ENCODE results near the gene SMYD5.

SMYD5 gene

DNA sequence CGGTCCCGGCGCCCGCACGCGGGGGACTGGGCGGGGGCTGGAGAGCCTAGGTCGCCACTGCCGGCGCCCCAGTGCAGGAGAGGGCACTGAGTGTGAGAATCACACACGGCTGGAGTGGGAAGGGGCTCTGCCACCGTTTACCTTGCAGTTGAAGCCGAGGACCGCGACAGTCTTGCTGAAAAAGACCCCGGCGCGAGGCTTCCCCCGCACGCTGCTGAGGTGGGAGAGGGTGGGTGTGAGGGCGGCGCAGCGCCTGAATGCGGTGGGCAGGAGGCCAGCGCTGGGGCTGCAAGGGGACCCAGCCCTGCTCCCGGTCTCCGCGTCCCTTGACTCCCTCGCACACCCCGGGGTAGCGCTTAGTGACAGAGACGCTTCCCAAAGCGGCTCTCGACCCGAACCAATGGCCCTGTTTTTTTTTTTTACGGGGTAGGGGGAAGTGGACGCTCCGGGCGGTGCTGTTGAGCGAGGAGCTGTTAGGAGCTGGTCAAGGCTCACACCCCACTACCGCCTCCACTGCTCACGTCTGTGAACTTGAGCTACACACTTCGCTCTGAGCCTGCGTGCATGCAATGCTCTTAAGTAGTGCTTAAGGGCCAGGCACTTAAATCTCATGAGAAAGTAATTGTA, 10.9 kb upstream of the SMYD5 start:
- no peak for DNase-seq (ENCODE audit: low read depth in 1 of 2, low spot score in 1 of 2)

DNA sequence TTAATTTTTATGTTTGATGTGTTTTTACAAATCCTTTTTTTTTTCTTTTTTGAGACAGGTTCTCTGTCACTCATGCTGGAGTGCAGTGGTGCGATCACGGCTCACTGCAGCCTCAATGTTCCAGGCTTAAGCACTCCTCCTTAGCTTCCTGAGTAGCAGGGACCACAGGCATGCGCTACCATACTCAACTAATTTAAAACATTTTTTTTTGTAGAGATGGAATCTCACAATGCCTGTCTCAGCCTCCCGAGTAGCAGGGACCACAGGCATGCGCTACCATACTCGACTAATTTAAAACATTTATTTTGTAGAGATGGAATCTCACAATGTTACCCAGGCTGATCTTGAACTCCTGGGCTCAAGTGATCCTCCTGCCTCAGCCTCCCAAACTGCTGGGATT, 8.4 kb upstream of the SMYD5 start:
- DNase-seq (ENCODE audit: low read depth in 1 of 2, low spot score in 1 of 2) = no peak

DNA sequence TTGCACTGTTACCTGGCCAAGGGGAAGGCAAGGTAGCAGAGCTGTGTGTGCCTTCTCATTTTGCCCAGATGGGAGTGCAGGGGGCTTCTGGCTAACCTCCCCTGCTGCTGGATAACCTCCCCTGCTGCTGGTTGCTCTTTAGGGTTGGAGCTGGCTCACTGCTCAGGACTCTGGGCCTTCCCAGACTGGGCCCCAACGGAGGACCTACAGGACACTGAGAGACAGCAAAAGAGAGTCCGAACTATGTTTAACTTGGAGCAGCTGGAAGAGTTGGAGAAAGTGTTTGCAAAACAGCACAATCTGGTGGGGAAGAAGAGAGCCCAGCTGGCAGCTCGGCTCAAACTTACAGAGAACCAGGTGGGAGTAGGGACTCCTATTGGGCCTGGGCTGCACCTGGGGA, 5.8 kb upstream of the SMYD5 start:
- DNase-seq (ENCODE audit: low read depth in 1 of 2, low spot score in 1 of 2) = no peak

DNA sequence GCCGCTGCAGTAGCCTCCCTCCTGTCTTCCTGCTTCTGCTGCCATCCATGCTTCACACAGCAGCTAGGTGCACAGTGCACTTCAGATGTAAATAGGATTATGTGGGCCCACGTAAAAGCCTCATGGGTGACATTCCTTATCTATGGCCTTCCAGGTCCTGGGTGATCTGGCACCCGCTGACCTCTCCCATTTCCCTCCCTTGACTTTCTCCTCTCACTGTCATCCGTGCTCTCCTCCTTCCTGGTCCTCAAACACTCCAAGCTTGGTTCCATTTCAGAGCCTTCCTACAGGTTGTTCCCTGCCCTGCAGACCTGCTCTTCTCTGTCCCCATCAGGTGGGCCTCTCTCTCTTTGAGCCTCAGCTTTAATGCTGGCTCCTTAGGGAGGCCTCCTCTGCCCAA, 4.0 kb upstream of the SMYD5 start:
- no peak for DNase-seq (ENCODE audit: low read depth in 1 of 2, low spot score in 1 of 2)

DNA sequence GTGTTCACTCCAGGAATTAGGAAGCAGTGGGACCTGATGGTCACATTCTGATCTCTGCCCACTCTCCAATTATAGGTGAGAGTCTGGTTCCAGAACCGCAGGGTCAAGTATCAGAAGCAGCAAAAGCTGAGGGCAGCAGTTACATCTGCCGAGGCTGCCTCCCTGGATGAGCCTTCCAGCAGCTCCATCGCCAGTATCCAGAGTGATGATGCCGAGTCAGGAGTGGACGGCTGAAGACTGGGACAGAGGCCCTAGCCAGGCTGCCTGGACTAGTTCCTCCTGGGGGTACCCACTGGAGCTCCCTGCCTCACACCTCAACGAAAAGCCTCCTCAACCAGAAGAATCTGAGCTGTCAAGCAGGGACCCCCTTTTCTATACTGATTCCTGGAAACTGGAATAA, 3.3 kb upstream of the SMYD5 start:
- DNase-seq (ENCODE audit: low read depth in 1 of 2, low spot score in 1 of 2) = no peak

DNA sequence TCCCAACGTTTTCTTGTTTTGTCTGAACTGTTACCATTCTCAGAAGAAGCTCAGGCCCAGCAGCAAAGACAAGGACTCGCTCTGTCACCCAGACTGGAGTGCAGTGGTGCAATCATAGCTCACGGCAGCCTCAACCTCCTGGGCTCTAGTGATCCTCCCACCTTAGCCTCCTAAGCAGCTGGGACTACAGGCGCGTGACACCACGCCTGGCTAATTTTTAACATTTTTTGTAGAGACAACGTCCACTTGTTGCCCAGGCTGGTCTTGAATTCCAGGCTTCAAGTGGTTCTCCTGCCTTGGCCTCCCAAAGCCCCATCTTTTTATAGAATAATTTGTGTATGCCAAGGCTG, 2.0 kb upstream of the SMYD5 start:
- DNase-seq (ENCODE audit: low read depth in 1 of 2, low spot score in 1 of 2) = no peak

DNA sequence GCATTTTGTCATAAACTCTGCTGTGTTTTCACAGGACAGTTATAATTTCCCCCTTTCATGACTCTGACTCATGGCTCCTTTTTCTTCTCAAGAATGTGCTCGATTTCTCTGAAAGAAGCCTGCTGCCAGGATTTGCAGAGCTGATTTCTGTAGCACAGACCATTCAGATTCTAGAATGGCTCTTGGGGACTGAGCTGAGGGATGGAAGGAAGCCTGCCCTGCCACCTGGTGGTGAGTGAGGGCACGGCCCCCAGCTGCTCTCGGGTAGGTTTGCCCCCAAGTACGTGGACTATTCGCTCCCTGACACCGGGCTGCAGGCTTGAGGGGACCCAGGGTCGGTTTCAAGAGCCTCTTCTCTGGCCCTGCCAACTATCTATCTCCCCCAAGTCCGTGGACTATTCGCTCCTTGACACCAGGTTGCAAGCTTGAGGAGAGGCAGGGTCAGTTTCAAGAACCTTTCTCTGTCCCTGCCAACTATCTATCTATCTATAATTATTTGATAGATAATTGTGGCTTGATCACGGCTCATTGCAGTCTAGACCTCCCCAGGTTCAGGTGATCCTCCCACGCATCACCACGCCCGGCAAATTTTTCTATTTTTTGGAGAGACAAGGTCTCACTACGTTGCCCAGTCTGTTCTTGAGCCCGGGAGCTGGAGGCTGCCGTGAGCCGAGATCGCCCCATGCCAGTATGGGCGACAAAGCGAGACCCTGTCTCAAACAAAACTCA, 1.4 kb upstream of the SMYD5 start:
- DNase-seq (ENCODE audit: low read depth in 1 of 2, low spot score in 1 of 2) = peak; percentile 50 to 66

DNA sequence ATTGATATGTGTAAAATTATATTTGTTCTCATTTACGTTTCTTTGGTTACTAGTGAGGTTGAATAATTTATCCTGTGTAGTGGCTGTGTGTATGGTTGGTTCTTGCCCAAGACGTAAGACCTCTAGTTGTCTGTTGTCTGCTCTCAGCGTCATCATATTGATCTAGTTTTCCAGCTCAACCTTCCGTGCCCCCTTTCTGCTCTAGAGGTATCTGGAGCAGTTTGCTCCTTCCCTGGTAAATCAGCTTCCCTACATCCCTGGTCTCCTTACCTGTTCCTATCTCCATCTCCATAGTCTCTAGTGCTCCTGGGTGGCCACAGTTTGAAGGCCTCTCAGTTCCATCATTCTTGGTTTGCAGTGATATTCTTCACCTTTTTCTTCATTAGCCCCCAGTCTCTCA, 1.2 kb downstream of the SMYD5 start:
- DNase-seq (ENCODE audit: low read depth in 1 of 2, low spot score in 1 of 2) = no peak

DNA sequence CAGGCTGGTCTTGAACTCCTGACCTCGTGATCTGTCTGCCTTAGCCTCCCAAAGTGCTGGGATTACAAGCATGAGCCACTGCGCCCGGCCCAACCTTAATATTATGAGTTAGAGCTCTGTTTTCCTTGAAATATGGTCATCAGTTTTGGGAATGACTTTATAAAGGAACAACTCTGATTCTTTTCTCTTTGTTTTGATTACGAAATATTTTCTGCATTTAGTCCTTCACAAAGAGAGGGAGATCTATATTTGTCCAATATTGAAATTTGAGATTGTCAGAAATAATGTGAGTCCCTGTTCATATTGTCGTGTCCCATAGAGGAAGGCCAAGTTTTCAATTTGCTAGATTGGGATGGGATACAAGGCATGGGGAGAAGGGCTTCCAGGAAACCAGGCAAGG, 3.1 kb downstream of the SMYD5 start:
- DNase-seq (ENCODE audit: low read depth in 1 of 2, low spot score in 1 of 2) = no peak

DNA sequence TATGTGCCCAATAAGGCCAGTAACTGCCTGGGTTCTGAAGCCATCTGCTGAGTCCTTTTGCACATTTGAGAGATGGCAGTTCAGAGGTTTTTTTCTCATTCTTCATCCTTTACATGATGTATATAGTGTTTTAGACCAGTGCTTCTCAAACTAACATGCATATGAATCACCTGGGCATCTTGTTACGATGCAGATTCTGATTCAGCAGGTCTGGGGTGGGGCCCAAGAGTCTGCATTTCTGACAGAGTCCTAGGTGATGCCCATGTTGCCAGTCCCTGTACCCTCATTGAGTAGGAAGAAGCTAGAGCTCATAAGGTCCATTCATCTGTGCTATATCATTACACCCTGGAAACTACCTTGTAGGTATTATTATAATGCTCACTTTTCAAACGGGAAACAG, 3.8 kb downstream of the SMYD5 start:
- no peak for DNase-seq (ENCODE audit: low read depth in 1 of 2, low spot score in 1 of 2)

DNA sequence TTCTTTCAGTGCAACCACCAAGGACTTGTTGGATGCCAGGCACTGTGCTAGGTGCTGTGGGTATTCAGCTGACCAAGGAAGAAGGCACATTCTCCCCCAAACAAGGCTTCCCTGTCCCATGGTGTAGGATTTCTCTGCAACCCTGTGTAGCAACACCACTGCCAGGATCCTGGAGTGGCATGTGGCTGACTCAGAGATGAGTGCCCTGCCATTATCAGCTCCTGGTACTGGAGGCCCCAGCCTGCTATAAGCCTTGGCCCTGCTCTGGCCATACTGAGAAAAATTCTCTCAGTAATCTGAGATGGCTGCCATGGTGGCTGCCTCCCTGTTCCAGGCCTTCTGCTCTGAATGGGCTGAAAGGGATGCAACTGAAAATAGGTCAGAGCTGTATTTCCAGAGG, 4.3 kb downstream of the SMYD5 start:
- DNase-seq (ENCODE audit: low read depth in 1 of 2, low spot score in 1 of 2) = no peak

DNA sequence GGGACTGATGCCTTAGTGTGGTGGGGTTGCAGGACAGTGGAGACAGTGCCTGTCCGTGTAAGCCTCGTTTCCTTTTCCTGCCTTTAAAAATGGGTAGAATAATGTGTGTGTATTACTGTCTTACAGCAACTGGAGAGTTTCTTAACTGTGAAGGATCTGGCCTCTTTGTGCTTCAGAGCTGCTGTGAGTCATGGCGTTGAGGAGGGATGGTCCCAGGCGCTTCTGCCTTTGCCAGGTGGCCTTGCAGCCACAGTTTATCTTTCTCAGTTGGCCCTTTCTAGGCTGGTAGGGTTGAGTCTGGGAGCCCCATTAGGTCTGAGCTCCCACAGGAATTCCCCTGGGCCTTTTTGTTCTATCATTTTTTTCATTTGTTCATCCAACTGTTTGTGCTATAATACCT, 9.8 kb downstream of the SMYD5 start:
- DNase-seq (ENCODE audit: low read depth in 1 of 2, low spot score in 1 of 2) = no peak

DNA sequence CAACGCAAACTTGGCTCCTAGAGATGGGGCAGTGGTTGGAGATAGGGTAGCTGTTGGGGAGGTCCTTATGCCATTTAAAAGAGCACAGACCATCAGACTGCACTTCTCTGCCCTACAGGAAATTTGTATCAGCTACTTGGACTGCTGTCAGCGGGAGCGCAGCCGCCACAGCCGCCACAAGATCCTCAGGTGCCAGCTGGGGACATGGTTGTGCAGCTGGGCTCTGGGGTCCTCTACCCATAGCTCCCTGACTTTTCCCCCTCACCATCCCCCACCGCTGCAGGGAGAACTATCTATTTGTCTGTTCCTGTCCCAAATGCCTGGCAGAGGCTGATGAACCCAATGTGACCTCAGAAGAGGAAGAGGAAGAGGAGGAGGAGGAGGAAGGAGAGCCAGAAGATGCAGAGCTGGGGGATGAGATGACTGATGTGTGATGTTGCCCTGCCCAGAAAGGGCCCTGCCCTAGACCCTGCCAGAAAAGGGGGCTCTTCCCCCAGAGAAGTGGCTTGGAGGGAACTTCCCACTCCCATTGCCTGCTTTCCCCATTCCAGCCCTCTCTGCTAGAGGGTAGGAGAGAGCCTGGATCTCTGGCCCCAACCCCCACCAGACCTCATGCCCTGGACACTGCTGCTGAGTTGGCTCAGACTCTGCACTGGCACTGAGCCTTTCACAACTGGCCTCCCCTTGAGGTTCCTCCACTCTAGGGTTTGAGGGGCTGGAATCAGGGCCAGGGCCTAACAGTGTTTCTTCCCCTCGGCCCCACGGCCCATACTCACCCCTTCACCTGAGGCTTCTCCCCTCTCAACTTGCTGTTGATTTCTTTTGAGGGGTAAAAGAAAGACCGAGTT, 11.7 kb downstream of the SMYD5 start:
- DNase-seq (ENCODE audit: low read depth in 1 of 2, low spot score in 1 of 2) = no peak

DNA sequence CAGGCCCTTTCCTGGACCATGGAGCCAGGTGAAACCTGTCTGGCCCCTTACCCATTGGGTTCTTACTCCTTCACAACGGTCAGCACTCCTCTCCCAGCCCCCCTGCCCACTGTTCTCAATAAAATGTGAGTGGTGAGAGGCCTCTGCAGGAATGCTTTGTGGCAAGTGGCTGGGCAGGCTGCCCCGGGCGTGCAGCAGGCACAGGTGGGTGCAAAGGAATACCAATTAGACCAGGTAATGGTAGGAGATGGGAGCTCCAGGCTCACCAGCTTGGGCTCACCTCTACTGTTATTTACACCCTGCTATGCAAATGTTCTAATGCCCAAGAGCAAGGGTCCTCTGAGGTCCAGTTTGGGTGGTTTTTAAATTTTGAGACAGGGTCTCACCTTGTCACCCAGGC, 13.0 kb downstream of the SMYD5 start:
- DNase-seq (ENCODE audit: low read depth in 1 of 2, low spot score in 1 of 2) = no peak

DNA sequence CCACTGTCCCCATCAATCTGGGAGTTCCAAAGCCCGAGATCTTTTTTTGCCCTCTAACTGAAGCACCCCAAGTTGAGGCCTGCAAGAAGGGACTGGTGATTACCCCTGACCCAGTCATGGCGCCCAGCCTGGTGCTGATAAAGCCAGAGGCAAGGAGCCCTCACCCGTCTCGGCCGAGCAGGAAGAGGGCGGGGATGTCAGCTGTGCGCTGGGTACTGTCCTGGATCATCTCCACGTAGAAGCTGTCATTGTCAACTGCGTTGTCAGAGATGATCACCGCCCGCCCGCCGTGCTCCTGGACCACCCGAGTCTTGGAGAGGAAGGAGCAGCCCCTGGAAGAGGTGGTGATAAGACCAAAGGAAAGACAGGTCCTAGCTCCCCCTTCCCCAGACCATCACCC, 14.6 kb downstream of the SMYD5 start:
- no peak for DNase-seq (ENCODE audit: low read depth in 1 of 2, low spot score in 1 of 2)

DNA sequence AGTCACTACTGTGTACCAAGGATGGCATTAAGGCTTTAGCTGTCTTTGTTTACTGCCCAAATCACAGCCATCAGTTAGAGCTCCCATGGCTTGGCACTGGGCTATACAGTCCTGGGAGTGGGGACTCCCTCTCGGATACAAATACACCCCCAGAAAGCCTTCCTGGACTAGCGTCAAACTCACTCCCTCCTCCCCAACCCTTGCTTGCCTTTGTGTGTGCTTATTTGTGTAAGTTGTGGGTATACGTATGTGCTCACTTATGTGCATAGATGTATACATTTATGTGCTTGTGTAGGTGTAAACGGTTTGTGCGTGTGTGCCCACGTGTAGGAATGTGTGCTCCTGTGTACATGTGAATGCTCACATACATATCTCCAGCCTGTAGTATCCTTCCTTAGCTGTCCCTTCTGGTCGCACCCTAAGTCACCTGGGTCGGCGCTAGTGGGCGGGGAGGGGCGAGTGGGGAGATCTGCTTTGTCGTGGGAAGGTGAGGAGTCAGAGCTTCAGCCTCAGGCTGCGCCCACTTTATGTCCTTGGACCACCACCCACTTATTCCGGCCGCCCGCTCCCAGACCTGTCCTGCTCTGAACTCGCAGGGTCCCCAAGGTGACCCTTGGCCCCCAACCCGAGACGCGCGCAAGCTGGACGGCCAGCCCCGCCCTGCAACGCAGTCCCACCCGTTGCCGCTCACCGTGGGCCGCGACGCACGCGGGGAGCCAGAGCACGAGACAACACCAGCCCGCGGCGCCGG, 18.5 kb downstream of the SMYD5 start:
- no peak for DNase-seq (ENCODE audit: low read depth in 1 of 2, low spot score in 1 of 2)

DNA sequence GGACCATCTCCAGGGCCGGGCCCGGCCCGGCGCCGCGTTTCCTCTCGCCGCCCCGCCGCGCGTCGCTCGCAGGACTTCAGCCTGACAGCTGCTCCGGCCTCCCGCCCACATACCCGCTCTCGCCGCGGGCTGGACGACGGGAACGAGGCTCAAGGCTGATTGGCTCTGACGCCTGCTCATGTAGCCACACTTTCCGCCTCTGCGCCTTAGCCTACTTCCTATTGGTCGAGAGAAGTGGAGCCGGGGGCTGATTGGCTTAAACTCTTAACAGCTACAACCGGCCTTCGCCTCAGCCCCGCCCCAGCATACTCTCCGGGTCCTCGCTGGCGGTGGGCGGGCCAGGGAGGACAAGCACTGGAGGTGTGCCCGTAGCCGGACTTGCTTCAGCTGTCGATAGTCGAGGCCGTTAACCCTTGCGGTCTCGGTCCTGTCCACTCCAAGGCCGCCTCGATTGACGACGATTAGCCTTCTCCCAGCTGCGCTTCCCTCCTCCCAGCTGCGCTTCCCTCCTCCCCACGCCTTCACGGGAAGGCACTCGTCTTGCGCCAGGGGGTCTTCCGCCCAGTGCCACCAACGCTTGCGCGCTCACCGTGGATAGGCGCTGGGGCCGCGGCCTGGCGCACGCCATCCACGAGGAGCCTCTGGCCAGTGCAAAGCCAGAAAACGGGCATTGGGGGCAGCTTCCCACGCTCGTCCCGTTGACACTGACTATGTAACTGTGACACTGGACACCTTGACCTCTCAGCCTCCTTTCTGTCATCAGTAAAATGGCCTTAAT, 19.3 kb downstream of the SMYD5 start, which contains the start of gene PRADC1:
PRADC1 (minus strand) TSS at position 86 of the 778 bp plus-strand sequence; CDS start at position 7, 79 bp downstream.
- DNase-seq (ENCODE audit: low read depth in 1 of 2, low spot score in 1 of 2) = peak; percentile 77 to 84

DNA sequence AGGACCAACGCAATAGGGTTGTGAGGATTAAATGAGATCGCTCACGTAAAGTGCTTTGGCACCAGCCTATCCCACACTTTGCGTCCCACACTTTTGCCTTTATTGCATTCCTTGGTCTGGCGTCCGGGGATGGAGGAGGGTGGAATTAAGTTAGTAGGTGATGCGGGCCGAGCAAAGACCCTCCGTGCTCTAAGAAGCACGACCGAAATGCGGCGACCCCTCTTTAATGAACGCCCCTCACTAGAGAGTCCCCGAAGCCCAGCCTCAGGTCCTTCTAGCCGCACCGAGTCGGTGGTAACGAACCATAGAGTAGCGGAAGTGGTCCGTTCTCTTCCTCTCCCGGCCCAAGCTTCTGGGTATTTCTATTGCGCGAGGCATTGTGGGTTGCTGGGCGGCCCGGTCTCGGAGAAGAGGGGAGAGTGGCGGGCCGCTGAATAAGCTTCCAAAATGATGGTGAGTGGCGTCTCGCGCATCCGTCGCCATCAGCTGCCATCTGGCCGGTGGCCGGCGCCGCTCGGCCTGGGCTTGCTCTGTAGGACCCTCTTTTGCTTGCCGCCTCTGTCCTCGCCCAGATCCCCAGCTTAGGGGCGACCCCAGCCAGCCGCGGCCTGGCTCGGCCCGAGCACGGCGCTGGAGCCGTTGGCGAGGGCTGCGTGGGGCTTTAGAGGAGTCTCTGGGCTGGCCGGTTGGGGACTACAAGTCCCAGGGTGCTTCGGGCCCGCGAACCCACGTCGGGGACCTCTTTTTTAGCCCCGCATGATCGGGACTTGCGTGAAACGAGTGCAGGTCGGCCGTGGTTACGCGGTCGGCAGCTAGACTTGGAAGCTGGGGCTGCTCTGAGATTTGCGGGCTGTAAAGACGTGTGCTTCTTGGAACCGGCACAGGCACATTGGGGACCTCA, 20.1 kb downstream of the SMYD5 start, which contains the start of gene CCT7:
CCT7 (plus strand) TSS at position 377 of the 901 bp plus-strand sequence; CDS start at position 448, 71 bp downstream.
- DNase-seq (ENCODE audit: low read depth in 1 of 2, low spot score in 1 of 2) = peak; percentile 67 to 71

DNA sequence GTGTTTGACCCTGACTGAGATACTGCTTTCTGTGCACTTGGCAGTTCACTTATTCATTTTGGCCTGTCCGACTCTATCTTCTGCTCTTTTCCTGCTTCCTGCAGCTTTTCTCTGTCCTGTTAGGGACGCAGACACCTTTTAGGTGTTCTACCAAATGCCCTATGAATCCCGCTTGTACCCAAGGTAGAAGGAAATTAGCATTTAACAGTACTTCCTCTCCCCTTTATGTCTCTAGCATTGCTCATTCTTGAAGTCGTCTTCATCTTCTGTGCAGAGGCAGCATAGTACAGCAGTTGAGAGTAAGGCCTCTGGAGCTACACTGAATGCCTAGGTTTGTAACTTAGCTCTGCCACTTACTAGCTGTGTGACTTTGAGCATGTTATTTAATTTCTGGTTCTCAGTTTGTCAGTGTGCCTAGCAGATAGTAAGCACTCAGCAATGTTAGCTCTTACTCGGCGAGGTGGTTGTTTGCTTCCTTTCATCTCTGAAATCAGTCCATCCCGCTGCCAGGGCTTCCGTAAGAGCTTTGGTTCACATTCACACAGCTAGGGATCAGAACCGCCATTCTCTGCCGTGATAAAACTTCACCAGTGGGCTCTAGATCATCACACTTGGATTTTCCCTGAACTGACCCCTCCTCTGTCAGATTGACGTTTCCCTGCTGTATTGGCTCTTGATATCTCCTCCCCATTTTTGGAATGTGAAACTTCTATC, 21.4 kb downstream of the SMYD5 start:
- no peak for DNase-seq (ENCODE audit: low read depth in 1 of 2, low spot score in 1 of 2)
